DMS79 (cell line): Measurements from ENCODE around the gene RAB35.

Experiments used
- DNase-seq: peaks from one replicate; lab custom pipeline; 2025; lab: John Stamatoyannopoulos, UW

RAB35 gene

GRCh38 chr12:120132863-120133385 is 16.4 kb upstream of the RAB35 start:
- DNase-seq, result no peak

- DNase-seq, result no peak
These were observed 15.7 kb upstream of the RAB35 start for GRCh38 chr12:120132054-120132836.

- DNase-seq, result no peak
These were observed 14.6 kb upstream of the RAB35 start for GRCh38 chr12:120131116-120131515.

GRCh38 chr12:120130011-120130410 is 13.5 kb upstream of the RAB35 start:
- DNase-seq, result no peak

- DNase-seq, result no peak
These were observed 10.1 kb upstream of the RAB35 start for GRCh38 chr12:120126635-120127005.

GRCh38 chr12:120125792-120126634 is 9.5 kb upstream of the RAB35 start:
- DNase-seq, result no peak

- no peak for DNase-seq
These were observed 8.5 kb upstream of the RAB35 start for GRCh38 chr12:120125029-120125428.

GRCh38 chr12:120121766-120122293 is 5.3 kb upstream of the RAB35 start:
- DNase-seq, result no peak

- no peak for DNase-seq
These were observed 4.8 kb upstream of the RAB35 start for GRCh38 chr12:120121343-120121742.

- no peak for DNase-seq
These were observed 2.9 kb upstream of the RAB35 start for GRCh38 chr12:120119271-120119973.

- no peak for DNase-seq
These were observed 1.9 kb upstream of the RAB35 start for GRCh38 chr12:120118321-120119061.

- no peak for DNase-seq
These were observed 1.4 kb upstream of the RAB35 start for GRCh38 chr12:120117961-120118320.

- DNase-seq, result peak; percentile 66
These were observed 469 bp upstream of the RAB35 start for GRCh38 chr12:120116792-120117651.

GRCh38 chr12:120115692-120116440 is 687 bp downstream of the RAB35 start:
- no peak for DNase-seq

GRCh38 chr12:120115066-120115465 is 1.5 kb downstream of the RAB35 start:
- no peak for DNase-seq

GRCh38 chr12:120110550-120111501 is 5.7 kb downstream of the RAB35 start:
- DNase-seq, result no peak

GRCh38 chr12:120109570-120110267 is 6.8 kb downstream of the RAB35 start:
- peak; percentile 11 for DNase-seq

GRCh38 chr12:120106151-120106550 is 10.4 kb downstream of the RAB35 start:
- DNase-seq, result no peak
